ENCODE results near the gene AQP11. TPM values are rescaled to one million over a fixed set of nuclear protein-coding genes. Genes with fewer than 3 reads are reported as not detected.

Gene AQP11
- total RNA-seq, 1 donor from 2014 or later, result 2.4 TPM

GRCh38 chr11:77580712-77581337 lies 8.9 kb upstream of the AQP11 start:
- TF ChIP-seq, protein P1, sequence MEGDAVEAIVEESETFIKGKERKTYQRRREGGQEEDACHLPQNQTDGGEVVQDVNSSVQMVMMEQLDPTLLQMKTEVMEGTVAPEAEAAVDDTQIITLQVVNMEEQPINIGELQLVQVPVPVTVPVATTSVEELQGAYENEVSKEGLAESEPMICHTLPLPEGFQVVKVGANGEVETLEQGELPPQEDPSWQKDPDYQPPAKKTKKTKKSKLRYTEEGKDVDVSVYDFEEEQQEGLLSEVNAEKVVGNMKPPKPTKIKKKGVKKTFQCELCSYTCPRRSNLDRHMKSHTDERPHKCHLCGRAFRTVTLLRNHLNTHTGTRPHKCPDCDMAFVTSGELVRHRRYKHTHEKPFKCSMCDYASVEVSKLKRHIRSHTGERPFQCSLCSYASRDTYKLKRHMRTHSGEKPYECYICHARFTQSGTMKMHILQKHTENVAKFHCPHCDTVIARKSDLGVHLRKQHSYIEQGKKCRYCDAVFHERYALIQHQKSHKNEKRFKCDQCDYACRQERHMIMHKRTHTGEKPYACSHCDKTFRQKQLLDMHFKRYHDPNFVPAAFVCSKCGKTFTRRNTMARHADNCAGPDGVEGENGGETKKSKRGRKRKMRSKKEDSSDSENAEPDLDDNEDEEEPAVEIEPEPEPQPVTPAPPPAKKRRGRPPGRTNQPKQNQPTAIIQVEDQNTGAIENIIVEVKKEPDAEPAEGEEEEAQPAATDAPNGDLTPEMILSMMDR (conservative IDR thresholded peaks at IDR 0.05), result no peak
- Mint-ChIP-seq H3K27ac (no peak overlapping the region), H3K36me3 (no peaks in the 10 kb centered on the region), H3K27me3 (no peaks in the 10 kb centered on the region), H3K4me1 (ENCODE audit: unreplicated experiment) (no peaks in the 10 kb centered on the region), H3K9me3 (no peaks in the 10 kb centered on the region), H3K4me3 (no peak overlapping the region)
- no peak for DNase-seq (ENCODE audit: extremely low spot score, unreplicated experiment)

- TF ChIP-seq, protein P1 (conservative IDR thresholded peaks at IDR 0.05), result peak; percentile 20
- H3K27ac Mint-ChIP-seq, result peak overlapping the region; percentile 76
- H3K36me3 Mint-ChIP-seq, result no peaks in the 10 kb centered on the region
- H3K4me1 Mint-ChIP-seq (ENCODE audit: unreplicated experiment), result peaks cover 11% of the 10 kb centered on the region
- H3K4me3 Mint-ChIP-seq, result peak overlapping the region; percentile 94
- no peaks in the 10 kb centered on the region for H3K27me3 Mint-ChIP-seq
- no peaks in the 10 kb centered on the region for H3K9me3 Mint-ChIP-seq
- DNase-seq (ENCODE audit: extremely low spot score, unreplicated experiment), result no peak
These were observed 602 bp upstream of the AQP11 start for GRCh38 chr11:77589181-77589520.

GRCh38 chr11:77590194-77590782 lies 535 bp downstream of the AQP11 start:
- Mint-ChIP-seq H3K4me1 (ENCODE audit: unreplicated experiment) (peaks cover 11% of the 10 kb centered on the region), H3K27ac (peak overlapping the region; percentile 15)

GRCh38 chr11:77592727-77593126 lies 3.0 kb downstream of the AQP11 start:
- peaks cover 11% of the 10 kb centered on the region for H3K4me1 Mint-ChIP-seq (ENCODE audit: unreplicated experiment)
- TF ChIP-seq, protein P1 (conservative IDR thresholded peaks at IDR 0.05), result no peak

More at GRCh38 chr11:77590194-77590782, 535 bp downstream of the AQP11 start:
- H3K27me3 Mint-ChIP-seq, result no peaks in the 10 kb centered on the region
- DNase-seq (ENCODE audit: extremely low spot score, unreplicated experiment), result no peak
- H3K4me3 Mint-ChIP-seq, result peak overlapping the region; percentile 96
- TF ChIP-seq, protein P1 (conservative IDR thresholded peaks at IDR 0.05), result peak; percentile 14
- no peaks in the 10 kb centered on the region for H3K36me3 Mint-ChIP-seq
- no peaks in the 10 kb centered on the region for H3K9me3 Mint-ChIP-seq

DNA sequence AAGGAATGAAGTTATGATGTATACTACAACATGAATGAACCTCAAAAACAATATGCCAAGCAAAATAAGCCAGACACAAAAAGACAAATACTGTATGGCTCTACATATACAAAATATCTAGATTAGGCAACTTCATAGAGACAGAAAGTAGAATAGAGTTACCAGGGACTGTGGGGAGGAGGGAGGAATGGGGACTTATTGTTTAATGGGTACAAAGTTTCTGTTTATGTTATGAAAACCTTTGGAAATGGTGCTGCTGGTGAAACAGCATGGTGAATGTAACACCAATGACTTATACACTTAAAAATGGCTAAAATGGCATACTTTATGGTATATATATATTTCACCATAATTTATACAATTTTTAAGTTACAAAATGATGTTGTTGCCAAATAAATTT lies 4.1 kb downstream of the AQP11 start:
- TF ChIP-seq, protein P1 (conservative IDR thresholded peaks at IDR 0.05), result no peak
- DNase-seq (ENCODE audit: extremely low spot score, unreplicated experiment), result no peak
- Mint-ChIP-seq H3K36me3 (no peaks in the 10 kb centered on the region), H3K27me3 (no peaks in the 10 kb centered on the region), H3K4me3 (no peak overlapping the region), H3K9me3 (no peaks in the 10 kb centered on the region), H3K27ac (no peak overlapping the region), H3K4me1 (ENCODE audit: unreplicated experiment) (peaks cover 9% of the 10 kb centered on the region)

More at GRCh38 chr11:77592727-77593126, 3.0 kb downstream of the AQP11 start:
- no peak overlapping the region for H3K4me3 Mint-ChIP-seq
- no peak for DNase-seq (ENCODE audit: extremely low spot score, unreplicated experiment)
- H3K27ac Mint-ChIP-seq, result no peak overlapping the region
- no peaks in the 10 kb centered on the region for H3K9me3 Mint-ChIP-seq
- H3K27me3 Mint-ChIP-seq, result no peaks in the 10 kb centered on the region
- H3K36me3 Mint-ChIP-seq, result no peaks in the 10 kb centered on the region

Measured in type B pancreatic cell (in vitro differentiated cells).